ENCODE data around the gene TIMELESS.
"Not testable (repeated sequence)": the region's sequence is repeated elsewhere in the genome, so short reads cannot be mapped to it uniquely, and the experiment has no call there.

TIMELESS gene

DNA sequence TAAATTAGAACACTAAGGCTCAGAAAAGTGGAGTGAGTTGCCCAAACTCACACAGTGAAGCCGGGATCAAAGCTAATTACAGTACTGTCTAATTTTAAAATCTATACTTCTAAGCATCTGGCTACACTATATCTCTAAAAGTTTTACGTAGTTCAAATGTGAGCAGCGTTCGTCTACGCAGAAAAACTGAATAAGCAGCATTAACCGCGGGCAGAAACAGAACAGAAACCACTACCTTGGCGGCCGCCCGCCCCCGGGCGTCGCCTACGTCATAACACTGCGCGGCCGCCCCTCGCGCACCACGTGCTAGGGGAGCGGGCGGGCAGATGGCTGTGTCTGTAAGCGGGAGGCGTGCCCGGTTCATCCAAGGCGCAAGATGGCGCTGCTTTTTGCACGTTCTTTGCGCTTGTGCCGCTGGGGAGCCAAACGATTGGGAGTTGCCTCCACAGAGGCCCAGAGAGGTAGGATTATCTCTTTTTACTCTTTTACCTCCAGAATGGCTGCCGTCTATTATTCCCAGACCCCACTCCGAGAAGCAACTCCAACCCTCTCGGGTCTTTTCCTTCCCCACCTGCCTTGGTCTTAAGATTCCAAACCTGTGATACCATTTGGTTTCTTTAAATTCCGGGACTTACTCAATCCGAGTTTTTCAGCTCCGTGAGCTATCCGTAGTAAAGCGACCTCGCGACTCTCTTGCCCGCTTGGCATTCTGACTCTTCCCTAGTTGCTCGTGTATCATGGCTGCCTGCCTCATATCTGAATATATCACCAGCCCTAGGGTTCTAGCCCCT lies 19.2 kb upstream of the TIMELESS start, which contains the start of gene SPRYD4:
Gene SPRYD4 (plus strand): TSS at position 363 of the 791 bp plus-strand sequence. CDS start 14 bp downstream, at position 377.
- DNase-seq: peak; percentile 96

DNA sequence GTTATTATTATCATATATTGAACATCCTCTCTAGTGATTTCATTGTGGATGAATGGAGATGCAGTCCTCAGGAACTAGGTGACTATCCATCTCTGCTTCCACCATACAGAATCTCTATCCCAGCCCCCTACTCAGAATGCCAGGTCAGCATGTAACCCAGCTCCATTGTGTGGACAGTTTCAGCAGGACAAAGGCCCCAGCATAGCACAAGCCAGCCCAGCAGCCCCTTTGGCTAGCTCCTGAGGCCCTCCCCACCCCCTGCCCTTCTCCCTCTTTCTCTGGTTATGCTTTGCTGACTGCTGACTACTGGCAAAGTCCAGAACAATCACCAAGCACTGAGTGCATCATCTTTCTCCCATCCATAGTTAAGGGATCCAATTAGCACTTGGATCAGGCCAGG lies 13.3 kb upstream of the TIMELESS start:
- no peak for DNase-seq

DNA sequence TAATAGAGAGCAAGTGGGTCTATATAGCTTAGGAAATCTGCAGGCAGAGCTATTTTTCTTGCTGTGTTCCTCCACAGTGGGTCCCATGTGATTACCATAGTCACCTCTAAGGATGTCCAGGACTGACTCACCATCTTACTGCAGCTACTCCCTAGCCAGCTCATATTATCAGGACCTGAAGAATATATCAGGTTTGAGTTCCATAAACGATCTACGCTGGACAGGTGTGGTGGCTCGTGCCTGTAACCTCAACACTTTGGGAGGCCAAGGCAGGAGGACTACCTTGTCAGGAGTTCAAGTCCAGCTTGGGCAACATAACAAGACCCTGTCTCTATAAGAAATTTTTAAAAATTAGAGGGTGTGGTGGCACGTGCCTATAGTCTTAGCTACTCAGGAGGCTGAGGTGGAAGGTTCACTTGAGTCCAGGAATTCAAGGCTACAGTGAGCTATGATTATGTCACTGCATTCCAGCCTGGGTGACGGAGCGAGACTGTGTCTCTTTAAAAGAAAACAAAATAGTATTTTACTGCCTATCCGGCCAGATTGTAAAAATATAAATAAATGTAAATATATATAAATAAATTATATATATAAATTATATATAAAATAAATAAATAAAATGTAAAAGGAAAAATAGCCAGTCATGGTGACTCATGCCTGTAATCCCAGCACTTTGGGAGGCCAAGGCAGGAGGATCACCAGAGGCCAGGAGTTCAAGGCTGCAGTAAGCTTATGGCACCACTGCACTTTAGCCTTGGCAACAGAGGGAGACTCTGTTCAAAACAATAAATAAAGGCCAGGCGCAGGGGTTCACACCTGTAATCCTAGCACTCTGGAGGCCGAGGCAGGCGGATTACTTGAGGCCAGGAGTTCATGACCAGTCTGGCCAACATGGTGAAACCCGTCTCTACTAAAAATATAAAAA lies 12.3 kb upstream of the TIMELESS start:
- DNase-seq: no peak

DNA sequence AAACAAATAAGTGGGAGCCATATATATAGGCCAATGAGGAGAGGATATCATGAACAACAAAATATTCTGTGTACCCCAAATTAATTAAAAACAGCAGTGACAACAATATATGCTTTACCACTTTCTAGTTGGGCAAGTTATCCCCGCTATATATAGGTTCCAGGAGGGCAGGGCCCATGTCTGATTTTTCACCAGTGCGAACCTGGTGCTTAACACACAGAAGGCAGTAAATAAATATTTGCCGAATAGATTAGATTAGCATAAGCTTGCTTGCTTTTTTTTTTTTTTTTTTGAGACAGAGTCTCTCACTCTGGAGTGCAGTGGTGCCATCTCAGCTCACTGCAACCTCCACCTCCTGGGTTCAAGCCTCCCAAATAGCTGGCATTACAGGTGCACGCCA lies 8.6 kb upstream of the TIMELESS start:
- no peak for DNase-seq

DNA sequence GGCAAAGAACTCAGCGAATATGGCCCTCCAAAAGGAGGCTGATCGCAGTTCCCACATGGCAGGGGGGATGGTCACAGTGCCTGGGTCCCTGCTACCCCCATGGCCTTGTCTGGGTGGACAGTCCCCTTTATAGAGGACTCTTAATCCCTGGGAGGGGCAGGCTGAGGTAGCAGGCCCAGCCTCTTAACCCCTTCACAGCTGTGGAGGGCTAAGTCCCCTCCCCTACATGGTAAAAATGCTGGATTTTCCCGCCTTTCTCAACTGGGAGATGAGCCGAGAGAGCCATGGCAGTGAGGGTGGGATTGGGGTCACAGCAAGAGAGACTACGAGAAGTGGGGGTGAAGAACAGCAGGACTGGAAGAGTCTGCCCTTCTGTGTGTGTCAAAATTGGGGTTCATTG lies 5.3 kb upstream of the TIMELESS start, which contains the start of gene MIP:
Gene MIP (minus strand): TSS at position 101 of the 400 bp plus-strand sequence. CDS start 44 bp downstream, at position 57.
- DNase-seq: no peak

DNA sequence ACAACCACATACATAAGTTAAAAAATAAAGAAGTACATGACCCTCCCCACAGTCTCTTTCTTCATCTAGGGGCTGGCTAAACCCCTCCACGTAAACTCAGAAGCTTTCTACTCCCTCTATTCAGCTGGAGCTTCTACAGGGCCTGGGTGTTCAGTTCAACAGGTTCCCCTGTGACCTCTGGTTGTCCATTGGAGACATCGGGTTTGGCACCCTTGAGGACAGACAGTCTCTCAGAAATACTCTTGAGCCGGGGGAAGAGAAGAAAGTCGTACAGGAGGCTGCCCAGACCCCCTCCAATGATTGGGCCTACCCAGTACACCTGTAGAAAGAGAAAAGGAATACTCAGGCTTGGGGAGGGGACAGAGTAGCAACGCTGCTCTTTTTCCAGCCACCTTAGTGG lies 1.9 kb upstream of the TIMELESS start:
- DNase-seq: no peak

DNA sequence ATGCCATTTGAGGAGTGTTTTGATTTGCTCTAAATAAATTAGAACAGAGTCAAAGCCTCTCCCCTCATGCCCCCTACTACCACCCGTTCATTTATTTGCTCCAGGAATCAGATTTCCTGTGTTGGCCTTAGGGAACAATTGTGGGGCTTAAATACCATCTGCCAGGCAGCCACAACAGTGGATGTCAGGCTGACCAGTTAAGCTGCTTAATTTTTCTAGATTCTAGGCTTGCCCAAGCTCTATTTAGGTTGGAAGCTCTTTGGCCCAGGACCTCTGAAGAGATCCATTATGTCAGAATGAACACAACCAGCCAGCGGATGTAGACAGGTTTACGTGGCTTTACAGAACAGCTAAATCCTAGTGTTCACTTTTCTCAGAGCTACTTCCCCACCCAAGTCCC lies 1.0 kb upstream of the TIMELESS start:
- no peak for DNase-seq

DNA sequence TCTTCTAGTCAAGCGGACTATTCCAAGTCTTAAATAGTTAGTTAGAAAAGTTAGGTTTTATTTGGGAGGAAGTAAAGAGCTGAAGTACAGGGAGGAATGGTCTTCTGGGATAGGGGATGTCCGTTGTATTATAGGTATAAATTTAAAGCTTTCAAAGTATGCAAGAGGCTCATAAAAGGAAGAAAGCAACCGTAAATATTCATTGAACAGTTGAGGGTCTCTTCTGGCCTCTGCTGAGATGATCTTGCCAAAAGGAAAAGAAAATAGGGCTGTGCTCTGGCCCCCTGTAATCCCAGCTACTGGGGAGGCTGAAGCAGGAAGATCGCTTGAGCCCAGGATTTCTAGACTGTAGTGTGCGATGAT lies 377 bp upstream of the TIMELESS start:
- DNase-seq: no peak

DNA sequence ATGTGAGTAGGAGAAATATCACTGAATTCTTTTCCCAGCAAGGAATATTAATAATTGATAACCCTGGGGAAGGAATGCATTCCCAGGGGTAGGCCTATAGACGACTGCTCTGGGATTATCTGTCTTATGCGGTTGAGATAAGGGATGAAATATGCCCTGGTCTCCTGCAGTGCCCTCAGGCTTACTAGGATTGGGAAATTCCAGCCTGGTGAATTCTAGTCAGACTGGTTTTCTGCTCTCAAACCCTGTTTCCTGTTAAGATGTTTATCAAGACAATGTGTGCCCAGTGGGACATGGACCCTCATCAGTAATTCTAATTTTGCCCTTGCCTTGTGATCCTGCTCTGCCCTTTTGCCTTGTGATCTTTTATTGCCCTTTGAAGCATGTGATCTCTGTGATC lies 6.0 kb downstream of the TIMELESS start:
- DNase-seq: not testable (repeated sequence)

DNA sequence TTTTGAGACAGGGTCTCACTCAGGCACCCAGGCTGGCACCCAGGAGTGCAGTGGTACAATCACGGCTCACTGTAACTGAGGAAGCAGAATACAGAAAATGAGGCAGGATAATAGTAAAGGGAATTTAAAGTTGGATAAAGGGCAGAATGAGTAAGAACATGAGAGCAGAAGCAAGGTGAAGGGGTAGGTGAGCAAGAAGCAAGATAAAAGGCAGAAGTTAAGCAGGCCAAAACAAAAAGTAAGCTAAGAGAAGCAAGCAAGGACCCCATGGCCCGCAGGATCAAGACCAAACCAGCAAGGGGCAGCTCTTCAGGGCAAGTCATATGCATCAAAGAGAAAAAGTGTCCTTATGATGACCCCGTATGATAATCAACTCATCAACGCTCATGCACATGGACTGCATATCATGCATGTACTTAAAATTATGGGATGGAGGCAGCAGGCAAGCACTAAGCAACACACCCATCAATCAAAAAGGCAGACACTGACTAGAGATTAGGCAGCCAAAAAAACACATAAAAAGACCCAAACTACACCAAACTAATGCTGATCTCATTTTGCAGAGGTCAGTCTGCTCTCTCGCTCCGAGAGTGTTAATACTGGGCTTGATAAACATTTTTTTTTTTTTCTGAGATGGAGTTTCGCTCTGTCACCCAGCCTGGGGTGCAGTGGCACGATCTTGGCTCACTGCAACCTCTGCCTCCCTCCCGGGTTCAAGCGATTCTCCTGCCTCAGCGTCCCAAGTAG lies 11.6 kb downstream of the TIMELESS start:
- peak; percentile 73 for DNase-seq

DNA sequence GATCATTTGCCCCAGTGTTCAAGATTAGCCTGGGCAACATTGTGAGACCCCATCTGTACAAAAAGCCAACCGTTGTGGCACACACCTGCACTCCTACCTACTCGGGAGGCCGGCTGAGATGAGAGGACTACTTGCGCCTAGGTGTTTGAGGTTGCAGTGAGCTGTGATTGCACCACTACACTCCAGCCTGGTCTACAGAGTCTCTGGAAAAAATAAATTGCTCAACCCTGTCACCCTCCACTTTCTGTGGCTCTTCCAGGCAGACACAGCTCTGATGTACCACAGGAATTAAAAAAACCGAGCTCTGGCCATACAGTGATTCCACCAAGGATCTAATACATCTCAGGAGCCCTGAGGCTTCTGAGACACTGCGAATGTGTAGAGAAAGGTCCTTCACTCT lies 14.4 kb downstream of the TIMELESS start:
- no peak for DNase-seq

DNA sequence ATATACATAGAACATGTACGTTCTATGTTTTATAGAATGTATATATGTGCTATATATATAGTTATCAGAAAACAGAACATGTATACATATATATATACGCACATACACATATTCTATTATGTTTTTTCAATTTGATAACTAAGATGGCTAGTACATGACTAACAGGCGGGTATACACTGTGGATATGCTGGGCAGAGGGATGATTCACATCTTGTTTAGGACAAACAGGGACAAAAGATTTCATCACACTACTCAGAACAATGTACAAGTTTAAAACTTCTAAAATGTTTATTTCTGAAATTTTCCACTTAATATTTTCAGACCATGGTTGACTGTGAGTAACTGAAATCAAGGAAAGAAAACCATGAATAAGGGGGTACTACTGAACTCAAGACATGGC lies 17.4 kb downstream of the TIMELESS start:
- DNase-seq: no peak

DNA sequence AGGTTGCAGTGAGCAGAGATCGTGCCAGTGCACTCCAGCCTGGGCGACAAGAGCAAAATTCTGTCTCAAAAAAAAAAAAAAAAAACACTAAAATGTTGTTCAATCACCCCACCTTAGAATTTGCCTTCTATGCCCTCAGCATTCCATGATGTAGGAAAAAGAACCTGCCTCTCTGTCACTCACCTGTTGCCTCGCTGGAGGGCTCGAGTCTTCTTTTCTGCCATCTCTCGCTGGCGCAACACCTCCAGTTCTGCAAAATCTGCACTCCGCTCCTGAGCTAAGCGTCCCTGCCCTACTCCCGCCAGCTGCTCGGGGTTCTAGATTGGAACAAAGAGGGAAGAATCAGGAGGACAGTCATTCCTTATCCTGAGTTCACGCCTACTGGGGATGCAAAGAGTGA lies 17.9 kb downstream of the TIMELESS start:
- no peak for DNase-seq

DNA sequence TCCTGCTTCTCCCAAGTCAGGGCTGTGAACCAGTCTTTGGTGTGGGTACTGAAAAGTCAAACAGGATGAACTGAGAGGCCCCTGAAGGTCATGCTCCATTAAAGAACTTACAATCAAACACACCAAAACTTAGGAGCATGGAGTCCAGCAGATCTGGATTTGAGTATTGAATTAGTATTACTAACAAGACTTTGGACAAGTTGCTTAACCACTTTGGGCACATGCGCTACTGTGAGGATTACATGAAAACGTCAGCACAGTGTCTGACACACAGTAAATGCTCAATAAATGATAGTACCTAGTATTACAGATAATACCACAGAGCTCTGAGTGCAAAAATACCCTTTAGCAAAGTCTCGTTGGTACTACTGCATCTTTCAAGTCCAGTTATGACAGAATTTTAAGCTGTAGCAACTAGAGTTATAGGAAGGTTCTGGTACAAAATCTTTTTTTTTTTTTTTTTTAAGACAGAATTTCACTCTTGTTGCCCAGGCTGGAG lies 23.2 kb downstream of the TIMELESS start:
- DNase-seq: no peak

DNA sequence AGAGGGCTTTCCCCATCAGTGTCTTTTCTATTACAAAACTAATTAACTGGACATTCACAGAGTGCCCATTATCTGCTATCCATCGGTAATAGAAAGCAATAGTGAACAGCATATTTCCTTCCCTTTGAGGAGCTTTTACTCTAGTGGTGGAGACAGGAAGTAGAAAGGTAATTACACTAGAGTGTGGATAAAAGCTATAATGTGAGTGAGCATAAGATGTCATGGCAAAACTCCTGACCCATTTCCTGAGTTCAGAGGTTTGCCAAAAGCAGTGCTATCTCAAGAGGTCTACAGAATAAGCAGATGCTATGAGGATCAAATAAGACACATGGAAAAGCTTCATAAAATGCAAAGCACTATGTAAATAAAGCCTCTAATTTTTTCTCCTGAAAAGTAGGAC lies 24.0 kb downstream of the TIMELESS start:
- no peak for DNase-seq

DNA sequence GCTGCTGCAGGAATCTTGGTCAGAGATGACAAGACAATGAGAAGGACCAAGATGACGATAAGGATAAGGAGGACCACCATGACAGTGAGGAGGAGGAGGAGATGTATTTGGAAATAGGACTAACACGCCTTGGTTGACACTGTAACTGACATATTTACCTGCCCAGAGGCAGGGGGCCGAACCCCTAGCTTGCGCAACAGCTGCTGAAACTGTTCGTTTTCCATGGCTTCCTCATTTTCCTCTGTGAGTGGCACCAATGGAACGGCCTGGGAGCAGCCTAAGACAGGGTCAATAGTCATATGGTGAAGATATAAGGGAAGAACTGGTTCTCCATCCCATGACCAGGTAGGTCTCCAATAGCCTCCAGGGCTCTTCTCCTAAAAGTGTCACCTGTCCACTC lies 28.8 kb downstream of the TIMELESS start:
- no peak for DNase-seq

DNA sequence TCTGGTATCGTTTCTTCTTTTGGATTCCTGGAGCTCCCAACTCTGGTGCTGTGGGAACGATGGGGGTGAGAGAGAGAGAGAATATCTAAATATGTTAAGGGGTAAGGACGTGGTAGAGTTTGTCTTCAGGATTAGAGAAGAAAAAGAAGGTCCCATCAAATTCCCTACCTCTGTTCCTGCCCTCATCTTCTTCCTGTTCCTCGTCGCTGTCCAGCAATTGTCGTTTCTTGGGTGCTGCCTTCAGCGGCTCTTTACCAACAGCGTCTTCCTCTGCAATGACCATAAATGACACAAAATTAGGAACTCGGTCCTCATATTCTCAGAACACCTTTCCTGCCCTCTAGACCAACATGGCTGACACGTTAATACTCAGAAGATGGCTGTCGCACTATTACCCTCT lies 31.5 kb downstream of the TIMELESS start:
- DNase-seq: no peak

DNA sequence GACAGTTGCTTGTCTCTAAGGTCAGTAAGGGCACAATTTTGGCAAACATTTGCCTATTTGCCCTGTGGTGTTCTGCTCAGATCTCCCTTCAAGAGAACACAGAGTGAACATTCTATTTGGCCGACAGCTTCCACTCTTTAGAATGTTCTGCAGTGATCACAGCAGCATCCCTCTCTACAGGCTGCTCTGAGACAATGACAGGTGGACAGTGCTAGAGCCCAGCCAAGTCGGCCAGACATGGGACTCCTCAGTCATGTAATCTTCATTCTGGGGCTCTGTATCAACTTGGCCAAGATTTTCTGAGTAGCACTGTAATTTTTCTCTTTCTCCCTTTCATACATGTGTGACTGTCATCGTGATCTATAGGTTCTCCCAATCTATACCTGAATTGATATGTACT lies 34.8 kb downstream of the TIMELESS start:
- no peak for DNase-seq

DNA sequence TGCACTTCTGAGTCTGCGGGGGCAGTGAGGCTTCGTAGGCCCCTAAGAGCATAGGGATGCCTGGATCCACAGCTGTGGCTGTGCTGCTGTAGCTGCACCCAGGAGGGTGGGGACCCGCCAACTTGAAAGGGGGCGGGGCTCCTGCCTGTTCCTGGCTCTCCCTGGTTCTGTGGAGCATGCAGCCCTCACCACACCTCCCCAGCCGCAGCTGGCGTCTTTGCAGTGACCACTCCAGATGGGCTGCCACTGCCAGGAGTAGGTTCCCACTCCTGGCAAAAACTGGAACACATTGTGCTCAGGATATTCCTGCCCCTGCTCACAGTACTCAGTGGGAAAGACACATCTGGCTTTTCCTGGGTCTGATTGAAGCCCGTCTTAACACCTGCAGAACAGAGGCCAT lies 35.8 kb downstream of the TIMELESS start:
- DNase-seq: peak; percentile 13

DNA sequence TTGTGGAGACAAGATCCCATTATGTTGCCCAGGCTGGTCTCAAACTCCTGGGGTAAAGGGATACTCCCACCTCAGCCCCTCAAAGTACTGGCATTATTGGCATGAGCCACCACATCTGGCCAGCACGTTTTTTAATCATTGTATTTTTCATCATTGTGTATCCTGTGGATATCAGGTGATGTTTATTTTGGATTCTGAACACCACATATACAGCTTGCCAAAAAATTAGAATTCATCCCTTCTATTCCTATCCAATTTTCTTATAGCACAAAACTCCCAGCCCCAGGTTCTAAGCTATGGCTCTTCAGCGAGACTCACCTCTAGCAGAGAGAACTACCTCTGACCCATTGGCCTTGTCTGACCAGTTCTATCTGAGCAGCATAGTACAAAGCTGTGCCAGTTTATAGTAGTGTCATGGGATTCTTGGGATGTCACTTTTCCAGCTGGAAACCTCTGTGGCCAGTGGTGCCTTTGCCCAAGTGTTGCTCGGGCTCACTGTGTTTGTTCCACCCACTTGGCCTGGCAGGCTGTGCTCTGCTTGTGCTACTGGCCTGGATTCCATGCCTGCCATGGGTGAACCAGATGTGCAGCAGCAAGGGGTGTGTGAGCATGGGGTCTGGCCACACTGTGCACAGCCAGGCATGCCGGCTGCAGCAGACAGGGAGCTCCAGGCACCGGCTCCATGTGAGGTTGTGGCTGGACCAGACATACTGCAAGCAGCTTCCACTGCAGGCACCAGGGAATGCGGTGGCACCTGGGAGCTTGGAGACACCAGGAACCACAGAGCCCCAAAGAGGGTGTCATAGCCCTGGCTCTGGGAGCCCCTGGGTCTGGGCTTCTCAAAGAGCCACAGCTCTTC lies 37.2 kb downstream of the TIMELESS start:
- DNase-seq: no peak

DNA sequence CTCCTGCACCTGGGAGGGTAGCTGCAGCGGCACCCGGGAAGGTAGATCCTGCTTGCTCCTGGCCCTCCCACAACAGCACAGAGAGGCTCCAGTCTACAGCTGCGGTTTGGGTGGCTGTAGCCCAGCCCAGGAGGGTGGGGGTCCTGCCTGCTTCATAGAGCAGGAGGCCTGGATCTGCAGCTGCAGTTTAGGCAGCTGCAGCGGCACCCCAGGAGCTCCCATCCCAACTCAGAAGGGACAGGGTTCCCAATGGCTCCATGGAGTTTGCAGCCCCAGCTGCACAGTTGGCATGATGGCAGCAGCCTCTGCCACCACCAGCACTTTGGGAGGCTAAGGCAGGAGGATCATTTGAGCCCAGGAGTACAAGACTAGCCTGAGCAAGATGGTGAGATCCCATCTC lies 38.5 kb downstream of the TIMELESS start:
- no peak for DNase-seq

DNA sequence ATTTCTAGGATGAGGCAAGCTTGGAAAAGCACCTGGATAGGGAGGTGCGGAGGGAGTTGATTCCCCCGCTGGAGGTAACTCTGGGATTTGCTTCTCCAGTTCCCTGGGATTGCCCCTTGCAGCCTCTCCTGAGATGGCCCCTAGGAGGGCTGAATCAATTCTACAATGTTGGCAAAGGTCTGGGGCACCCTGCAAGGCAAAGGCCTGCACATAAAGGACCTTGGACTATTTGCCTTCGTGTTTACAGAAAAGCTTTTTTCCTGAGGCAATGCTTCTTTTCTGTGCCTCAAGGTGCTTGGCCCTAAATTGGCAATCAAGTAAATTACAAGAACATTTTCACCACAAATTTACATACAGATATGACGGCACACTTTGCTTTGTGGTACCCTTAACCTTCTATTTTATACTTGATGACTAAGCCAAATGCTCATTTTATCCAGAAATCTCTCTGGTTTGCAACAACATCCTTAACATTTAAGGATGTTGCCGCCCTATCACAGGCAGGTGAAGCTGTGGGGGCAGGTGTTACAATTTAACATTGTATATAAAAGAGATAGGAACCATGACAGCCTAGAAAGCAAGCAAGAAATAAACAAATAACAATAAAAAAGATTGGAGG lies 40.3 kb downstream of the TIMELESS start:
- no peak for DNase-seq
